Posterior cingulate gyrus (tissue), 11 donors: ENCODE data around the gene CPNE6.

Experiments
- DNase-seq, 10 donors: peaks; one replicate each; pipeline versions ENCODE4 v3.0.0 to v3.0.0-alpha.2; 2020 to 2021; ENCODE audit warnings: mixed read lengths in 3 of 10
- intact Hi-C: fragments of 100-400 bp; cut with DNase I; formaldehyde crosslinking; loops from one replicate; pipeline ENCODE4 v1.15.1; 2023

Gene CPNE6

GRCh38 chr14:24066496-24067132 lies 4.7 kb upstream of the CPNE6 start:
- peak in 2 of 10 donors; percentile 4 to 33 for DNase-seq
- intact Hi-C loops = no loop called here

DNA sequence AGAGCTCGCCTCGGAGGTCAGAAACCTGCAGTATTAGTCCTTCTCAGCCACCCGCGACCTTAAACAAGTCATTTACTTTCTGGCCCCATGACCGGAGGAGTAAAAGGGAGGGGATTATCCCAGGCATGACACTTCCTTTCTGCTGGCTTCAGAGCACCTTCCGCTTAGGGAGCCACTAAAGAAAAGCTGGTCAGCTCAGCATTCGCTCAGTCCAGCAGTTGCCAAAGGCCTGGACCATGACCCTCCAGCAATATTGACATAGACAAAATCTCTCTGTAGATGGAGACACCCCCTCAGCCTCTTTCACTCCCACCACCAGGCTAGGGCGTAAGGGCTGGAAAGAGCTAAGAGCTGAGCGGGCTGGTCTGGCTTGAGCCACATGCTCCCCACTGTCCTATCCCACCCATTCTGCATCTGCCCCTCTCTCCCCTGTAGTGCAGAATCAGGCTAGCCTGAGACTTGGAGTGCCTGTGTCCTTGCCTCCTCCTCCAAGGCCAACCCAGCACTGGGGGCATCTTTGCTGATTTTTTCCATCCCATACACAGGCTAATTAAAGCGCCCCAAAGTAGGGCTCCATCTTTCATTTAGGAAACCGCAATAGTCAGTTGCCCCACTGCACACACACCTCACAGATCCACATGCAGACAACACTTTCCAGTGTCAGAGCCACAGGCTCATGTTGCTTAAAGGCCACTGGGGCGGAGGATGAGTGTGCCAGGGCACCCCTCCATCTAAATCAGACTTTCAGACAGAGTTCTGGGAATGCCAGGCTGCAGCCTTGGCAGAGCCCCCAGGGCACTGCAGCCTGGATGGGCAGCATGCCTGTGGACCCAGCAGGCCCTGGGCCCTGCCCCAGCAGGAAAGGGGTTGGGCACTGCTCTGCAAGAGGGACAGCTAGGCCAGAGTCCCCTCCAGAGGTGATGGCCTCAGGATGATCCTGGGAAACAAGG lies 4.0 kb upstream of the CPNE6 start:
- DNase-seq = peak in 3 of 10 donors; percentile 53 to 82 (median 77)
- intact Hi-C loops = no loop called here

DNA sequence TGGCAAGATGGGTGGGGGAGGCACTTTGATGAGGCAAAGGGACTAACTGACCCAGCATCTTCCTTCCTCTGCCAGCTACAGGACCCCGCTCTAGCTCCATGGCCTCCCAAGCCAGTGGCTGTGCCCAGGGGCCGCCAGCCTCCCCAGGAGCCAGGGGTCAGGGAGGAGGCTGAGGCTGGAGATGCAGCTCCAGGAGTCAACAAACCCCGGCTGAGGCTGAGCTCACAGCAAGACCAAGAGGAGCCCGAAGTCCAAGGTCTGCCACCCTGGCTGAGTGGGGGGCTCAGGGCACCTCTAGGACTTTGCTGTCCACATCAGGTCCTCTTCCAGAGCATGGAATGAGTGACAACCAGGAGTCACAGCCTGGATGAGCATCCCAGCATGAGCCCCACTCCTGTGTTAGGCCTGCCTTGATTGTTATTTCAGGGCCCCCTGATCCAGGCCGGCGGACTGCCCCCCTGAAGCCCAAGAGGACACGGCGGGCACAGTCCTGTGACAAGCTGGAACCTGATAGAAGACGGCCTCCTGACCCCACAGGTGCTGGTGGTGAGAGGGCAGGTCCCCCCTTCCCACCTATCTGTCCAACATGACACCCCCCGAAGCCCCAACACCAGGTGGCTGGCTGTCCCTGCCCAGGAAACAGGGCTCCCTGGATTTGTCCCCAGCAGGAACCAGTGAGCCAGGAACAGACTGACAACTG lies 2.5 kb upstream of the CPNE6 start:
- DNase-seq = peak in 1 of 10 donors; percentile 70
- intact Hi-C loops = no loop called here

DNA sequence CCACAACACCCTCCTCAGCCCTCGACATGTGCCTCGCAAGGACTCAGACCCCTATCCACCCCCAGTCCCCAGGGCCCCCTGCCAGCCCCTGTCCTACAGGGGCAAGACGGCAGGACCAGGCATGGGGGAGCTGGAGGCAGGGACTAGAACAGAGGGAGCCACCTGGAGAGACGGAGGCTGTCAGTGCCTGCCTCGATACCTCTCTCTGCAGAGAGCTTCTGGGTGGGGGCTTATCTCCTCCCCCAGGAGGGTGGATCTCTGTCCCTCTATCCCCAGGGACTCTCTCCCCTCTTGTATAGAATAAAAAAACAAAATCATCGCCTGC lies 2.0 kb upstream of the CPNE6 start:
- DNase-seq = peak in 1 of 10 donors; percentile 66
- intact Hi-C loops = no loop called here

DNA sequence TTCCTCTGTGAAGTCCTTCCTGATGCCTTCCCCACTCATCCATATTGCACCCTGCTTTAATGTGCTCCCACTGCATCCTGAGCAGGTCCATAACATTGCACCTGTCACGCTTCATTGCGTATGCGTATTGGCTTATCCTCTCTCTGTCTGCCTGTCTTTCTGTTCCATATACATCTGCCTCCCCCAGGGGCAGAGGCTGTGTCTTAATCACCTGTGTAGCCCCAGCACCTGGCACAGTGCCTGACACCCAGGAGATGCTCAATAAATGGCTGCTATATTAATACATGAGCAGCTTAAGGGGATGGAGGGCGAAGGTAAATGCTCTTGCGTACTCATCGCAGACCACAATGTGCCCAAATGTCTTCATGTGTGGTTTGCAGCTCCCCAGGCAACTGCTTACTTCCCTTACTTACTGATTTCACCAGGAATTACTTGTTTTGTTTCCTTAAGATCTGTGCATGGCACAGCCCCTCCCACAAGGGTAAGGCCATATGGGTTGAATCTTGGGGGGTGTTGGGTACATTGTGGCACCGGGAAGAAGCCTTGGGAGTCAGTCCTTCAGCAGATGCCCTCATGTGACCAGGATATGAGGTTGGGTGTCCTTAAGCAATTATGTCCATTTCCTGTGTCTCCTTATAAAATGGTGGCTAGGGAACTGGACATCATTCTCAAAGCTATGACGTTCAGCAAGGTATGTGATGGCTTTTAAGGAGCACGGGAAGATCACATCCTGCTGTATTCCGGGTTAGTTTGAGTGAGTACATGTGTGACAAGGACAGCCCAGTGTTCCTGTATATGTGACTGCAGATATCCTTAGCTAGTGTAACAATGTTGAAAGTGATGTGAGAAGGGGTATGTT lies 848 bp upstream of the CPNE6 start:
- peak in 1 of 10 donors; percentile 55 for DNase-seq
- intact Hi-C loops = no loop called here

- intact Hi-C loops = no loop called here
- peak in 7 of 10 donors; percentile 54 to 91 (median 61) for DNase-seq
Measured at GRCh38 chr14:24071836-24072430, 571 bp downstream of the CPNE6 start.

- peak in 7 of 10 donors; percentile 43 to 86 (median 64) for DNase-seq
- intact Hi-C loops = no loop called here
Measured at GRCh38 chr14:24072436-24072835, 1.1 kb downstream of the CPNE6 start.

DNA sequence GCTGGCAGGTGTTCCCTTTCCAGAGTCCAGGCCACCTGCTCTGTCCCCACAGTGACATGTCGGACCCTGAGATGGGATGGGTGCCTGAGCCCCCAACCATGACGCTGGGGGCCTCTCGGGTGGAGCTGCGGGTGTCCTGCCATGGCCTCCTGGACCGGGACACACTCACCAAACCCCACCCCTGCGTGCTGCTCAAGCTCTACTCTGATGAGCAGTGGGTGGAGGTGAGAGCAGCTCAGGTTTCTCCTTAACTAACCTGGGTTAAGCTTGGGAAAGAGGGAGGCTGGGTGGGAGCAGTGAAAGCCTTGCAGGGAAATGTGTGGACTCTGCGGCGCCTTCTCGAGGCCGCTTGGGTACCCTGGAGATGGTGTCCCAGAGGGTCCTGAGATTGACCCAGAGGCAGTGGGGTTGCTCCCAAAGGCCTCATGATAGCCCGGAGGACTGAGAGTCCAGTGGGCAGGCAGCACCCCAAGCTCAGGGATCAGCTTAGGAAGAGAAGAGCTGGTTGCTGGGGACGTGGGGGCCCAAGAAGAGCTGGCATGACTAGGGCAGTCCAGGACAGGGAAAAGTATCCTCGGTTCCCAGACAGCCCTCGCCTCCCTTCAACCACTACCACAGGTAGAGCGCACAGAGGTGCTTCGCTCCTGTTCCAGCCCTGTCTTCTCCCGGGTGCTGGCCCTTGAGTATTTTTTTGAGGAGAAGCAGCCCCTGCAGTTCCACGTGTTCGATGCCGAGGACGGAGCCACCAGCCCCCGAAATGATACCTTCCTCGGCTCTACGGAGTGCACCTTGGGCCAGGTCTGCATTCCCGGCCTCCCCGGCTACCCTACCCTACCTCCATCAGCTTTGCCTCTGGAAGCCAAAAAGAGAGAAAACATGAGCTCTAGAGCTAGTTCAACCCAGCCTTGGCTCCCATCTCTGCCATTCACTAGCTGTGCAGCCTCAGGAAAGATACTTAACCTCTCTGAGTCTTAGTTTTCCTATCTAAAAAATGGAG lies 1.8 kb downstream of the CPNE6 start:
- peak in 2 of 10 donors; percentile 59 to 78 for DNase-seq
- intact Hi-C loops = no loop called here

DNA sequence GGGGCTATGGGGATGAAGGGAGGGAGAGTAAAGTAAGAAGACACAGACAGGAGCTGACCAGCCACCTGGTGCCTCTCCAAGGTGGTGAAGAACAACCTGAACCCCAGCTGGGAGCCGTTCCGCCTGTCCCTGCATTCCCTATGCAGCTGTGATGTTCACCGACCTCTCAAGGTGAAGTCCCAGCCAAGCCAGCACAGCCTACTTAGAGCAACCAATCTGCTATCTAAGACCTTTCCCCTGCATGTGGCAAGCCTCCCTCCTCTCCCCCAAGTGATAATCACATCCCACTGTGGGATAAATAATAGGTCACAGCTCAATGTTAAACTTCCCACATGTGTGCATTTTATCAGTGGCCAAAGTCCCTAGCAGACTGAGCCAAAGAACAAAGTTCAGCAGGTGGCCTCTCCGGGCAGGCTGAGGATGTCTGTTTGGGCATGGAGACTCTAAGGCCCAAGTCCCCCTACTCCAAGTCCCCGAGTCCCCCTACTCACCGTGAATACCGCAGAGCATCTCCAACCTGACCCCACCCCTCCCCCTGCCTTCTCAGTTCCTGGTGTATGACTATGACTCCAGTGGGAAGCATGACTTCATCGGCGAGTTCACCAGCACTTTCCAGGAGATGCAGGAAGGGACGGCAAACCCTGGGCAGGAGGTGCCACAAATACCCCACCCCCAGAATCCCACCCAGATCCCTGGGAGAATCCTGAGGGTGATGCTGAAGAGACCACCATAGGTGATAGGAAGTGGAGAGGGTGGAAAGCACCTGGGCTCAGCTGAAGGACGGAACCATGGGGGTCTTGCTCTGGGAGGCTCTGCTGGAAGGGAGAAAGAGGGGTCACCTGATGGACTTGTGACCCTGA lies 3.5 kb downstream of the CPNE6 start:
- intact Hi-C loops = no loop called here
- DNase-seq = peak in 2 of 10 donors; percentile 12 to 17

- intact Hi-C loops = no loop called here
- DNase-seq = peak in 2 of 10 donors; percentile 51
Measured at GRCh38 chr14:24075485-24076301, 4.3 kb downstream of the CPNE6 start.

- no peak for DNase-seq
- intact Hi-C loops = no loop called here
Measured at GRCh38 chr14:24076302-24076601, 4.9 kb downstream of the CPNE6 start.

GRCh38 chr14:24077086-24077485 lies 5.7 kb downstream of the CPNE6 start:
- peak in 2 of 10 donors; percentile 47 to 83 for DNase-seq
- intact Hi-C loops = no loop called here

DNA sequence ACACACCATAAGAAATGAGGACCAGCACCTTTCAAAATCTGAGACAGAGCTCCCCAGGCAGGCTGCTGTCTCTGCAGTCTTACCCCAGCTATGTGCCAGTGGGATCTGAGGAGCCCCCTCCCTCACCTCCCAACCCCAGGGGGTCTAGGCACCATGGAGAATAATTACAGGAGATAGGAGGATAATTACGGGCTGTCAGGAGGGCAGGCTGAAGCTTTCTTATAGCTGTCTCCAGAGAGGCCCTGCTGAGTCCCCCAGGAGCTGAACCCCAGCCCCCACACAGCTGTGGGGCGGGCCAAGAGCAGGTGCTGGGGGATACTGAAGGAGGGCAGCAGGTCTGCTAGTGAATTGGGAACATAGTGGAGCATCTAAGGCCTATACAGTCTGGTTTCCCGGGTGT lies 6.8 kb downstream of the CPNE6 start:
- DNase-seq = peak in 2 of 10 donors; percentile 14 to 32
- intact Hi-C loops = no loop called here

- intact Hi-C loops = no loop called here
- peak in 3 of 10 donors; percentile 27 to 87 (median 81) for DNase-seq
Measured at GRCh38 chr14:24079491-24080141, 8.3 kb downstream of the CPNE6 start.

DNA sequence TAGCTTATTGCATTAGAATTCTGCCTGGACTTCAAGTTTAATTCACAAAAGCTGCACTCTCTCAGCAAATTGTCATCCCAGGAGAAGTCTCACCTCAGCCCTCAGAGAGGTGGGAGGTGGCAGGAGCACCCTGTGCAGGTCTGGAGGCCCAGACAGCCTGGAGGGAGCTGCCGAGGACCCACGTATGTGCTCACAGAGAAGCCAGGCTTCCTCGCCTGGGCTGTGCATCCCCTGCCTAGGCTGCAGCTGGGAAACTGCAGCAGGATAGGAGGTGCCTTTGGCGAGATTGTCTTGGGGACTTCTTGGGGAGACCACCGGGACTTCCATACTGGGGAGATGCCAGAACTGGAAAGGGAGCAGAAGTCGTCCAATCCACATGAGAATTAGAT lies 8.8 kb downstream of the CPNE6 start:
- intact Hi-C loops = no loop called here
- DNase-seq = peak in 2 of 10 donors; percentile 77 to 86
